HG03108 (cell line): ENCODE results near the gene TMEM87A.
A peak's percentile ranks its signal among the peaks of the same experiment; 100 is the strongest.

Experiments used
- ATAC-seq: cut with Tn5 transposase; IDR thresholded peaks from one replicate; pipeline ENCODE4 v1.9.1; 2021; ENCODE audit warnings: moderate library complexity; ENCODE audit not compliant: unreplicated experiment

The TMEM87A gene

GRCh38 chr15:42207674-42208579 is 65.3 kb downstream of the TMEM87A start, which contains the start of gene VPS39:
Gene VPS39 (minus strand): TSS chr15:42208304. CDS start chr15:42208153, 151 bp downstream.
- peak; percentile 86 for ATAC-seq

GRCh38 chr15:42206406-42206805 is 66.8 kb downstream of the TMEM87A start:
- ATAC-seq = no peak

- ATAC-seq = no peak
These were observed 69.3 kb downstream of the TMEM87A start for GRCh38 chr15:42203891-42204290.

- no peak for ATAC-seq
These were observed 70.6 kb downstream of the TMEM87A start for GRCh38 chr15:42202653-42203052.

- no peak for ATAC-seq
These were observed 71.4 kb downstream of the TMEM87A start for GRCh38 chr15:42201801-42202200.

- no peak for ATAC-seq
These were observed 74.1 kb downstream of the TMEM87A start for GRCh38 chr15:42199126-42199525.

- ATAC-seq = no peak
These were observed 74.7 kb downstream of the TMEM87A start for GRCh38 chr15:42198516-42198915.

GRCh38 chr15:42194513-42194912 is 78.7 kb downstream of the TMEM87A start:
- no peak for ATAC-seq

GRCh38 chr15:42193383-42193782 is 79.8 kb downstream of the TMEM87A start:
- ATAC-seq = no peak

GRCh38 chr15:42191610-42192346 is 81.5 kb downstream of the TMEM87A start:
- ATAC-seq = no peak

- ATAC-seq = no peak
These were observed 82.9 kb downstream of the TMEM87A start for GRCh38 chr15:42190370-42190769.

GRCh38 chr15:42185801-42186200 is 87.4 kb downstream of the TMEM87A start:
- ATAC-seq = no peak

- no peak for ATAC-seq
These were observed 88.5 kb downstream of the TMEM87A start for GRCh38 chr15:42184736-42185135.

GRCh38 chr15:42184296-42184695 is 88.9 kb downstream of the TMEM87A start:
- no peak for ATAC-seq

- ATAC-seq = no peak
These were observed 90.3 kb downstream of the TMEM87A start for GRCh38 chr15:42182961-42183360.

GRCh38 chr15:42182328-42182886 is 90.8 kb downstream of the TMEM87A start:
- no peak for ATAC-seq

- ATAC-seq = no peak
These were observed 95.2 kb downstream of the TMEM87A start for GRCh38 chr15:42178056-42178455.

- ATAC-seq = no peak
These were observed 97.6 kb downstream of the TMEM87A start for GRCh38 chr15:42175671-42176070.

- no peak for ATAC-seq
These were observed 100.8 kb downstream of the TMEM87A start for GRCh38 chr15:42172475-42172874.

- ATAC-seq = no peak
These were observed 101.4 kb downstream of the TMEM87A start for GRCh38 chr15:42171795-42172194.

- no peak for ATAC-seq
These were observed 102.1 kb downstream of the TMEM87A start for GRCh38 chr15:42171122-42171521.
